ENCODE data around the gene ISY1.
"Not testable (repeated sequence)": the region's sequence is repeated elsewhere in the genome, so short reads cannot be mapped to it uniquely, and the experiment has no call there.

The ISY1 gene

DNA sequence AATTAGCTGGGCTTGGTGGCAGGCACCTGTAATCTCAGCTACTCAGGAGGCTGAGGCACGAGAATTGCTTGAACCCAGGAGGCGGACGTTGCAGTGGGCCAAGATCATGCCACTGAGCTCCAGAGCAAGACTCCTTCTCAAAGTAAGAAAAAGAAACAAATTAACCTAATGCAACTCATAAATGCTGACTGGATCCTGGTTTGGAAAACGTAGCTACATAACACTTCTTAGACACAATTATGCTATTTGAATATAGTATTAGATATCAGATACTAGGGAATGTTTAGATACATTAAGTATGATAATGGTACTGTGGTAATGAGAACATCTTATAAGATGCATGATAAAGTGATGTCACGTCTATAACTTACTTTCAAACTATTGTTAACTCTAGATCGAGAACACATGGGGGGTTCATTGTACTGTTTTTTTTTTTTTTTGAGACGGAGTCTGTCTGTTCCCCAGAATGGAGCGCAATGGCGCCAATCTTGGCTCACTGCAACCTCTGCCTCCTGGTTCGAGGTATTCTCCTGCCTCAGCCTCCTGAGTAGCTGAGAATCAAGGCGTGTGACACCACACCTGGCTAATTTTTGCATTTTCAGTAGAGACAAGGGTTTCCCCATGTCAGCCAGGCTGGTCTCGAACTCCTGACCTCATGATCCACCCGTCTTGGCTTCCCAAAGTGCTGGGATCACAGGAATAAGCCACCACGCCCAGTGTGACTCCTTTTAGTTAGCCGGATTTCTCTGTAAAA, 5.9 kb upstream of the ISY1 start:
- DNase-seq: no peak

DNA sequence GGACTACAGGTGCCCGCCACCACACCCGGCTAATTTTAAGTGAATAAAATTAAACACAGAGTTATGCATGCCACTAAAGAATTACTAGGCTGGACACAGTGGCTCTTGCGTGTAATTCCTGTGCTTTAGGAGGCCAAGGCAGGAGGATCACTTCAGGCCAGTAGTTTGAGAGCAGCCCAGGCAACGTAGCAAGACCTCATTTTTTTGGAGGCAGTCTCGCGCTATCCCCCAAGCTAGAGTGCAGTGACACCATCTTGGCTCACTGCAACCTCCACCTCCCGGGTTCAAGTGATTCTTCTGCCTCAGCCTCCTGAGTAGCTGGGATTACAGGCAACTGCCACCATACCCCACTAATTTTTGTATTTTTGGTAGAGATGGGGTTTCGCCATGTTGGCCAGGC, 4.7 kb upstream of the ISY1 start:
- DNase-seq: not testable (repeated sequence)

DNA sequence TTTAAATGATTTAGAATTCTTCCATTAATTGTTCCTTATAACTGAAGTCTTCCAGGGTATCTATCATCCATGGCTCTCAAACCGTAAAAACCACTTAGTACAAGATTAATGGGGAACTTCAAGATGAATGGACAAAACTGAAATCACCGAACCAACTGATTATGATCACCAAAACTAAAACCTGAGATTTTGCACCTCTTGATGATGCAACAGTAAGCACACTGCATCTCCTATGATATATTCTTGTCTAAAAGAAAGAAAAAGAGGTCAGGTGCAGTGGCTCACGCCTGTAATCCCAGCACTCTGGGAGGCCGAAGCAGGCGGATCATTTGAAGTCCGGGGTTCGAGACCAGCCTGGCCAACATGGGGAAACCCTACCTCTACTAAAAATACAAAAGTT, 3.6 kb upstream of the ISY1 start:
- DNase-seq: no peak

DNA sequence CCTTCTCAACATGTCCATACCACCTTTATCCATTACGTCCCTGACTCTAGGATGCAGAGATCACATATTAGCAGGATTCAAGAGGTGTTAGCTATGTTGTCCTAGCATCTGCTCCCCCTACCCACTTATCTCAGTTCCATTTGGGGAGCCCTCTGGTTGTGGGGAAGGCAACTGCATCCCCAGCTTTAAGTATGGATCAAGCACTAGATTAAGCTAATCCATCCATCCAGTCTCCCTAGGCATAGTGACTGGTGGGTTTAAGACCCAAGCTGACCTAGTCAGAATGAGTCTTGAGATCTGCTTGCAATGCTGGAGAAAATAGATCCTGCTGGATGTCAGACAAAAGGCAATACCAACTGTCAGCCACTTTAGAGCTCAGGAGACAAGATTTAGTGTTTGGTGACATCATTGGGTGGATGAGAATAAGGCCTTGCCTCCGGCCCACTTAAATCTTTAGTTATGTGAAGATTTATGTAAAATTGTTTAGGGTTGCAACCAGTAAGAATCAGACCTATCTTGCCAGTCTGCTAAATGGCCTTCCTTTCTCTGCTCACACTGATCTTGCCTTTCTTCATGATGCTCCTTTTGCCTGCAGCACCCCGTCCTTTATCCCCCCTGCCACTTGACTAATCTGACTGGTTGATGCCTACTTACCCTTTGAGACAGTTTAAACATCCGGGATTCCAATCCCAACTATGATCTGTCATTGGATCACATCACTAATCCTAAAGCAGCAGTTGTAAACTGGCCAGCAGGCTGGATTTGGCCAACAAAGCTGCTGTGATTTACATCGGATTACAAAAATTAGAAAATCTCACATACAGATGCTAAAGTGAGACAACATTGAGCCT, 2.1 kb upstream of the ISY1 start:
- no peak for DNase-seq

DNA sequence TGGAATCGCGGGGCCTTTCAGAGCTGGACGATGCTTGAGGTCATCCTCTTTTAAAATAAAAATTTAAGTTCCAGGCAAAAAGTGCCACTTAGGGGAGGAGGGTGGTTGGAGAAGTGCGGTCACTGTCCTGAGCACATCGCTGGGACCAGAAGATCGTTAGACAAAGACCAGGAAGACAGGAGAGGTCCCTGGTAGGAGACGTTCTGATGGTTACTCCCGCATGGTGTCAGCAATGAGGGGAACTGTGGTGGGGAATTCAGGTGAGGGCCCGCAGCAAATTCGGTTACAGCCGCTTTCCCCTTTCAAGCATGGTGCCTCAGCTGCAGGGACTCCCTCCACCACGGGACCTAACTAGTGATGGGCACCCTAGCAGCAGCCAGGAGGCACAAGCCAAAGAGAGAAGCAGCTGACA, 1.0 kb upstream of the ISY1 start:
- DNase-seq: peak; percentile 38

DNA sequence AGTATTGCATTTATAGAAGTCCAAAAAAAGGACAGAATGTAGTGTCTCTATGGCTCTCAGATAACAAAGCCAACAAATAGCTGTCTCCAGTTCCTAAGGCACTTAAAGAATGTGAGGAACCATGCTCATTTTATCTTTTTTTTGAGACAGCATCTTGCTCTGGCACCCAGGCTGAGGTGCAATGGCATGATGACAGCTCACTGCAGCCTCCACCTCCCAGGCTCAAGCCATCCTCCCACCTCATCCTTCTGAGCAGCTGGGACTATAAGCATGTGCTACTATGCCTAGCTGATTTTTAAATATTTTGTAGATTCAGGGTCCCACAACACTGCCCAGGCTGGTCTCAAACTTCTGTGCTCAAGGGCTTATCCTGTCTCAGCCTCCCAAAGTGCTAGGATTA, 16.1 kb downstream of the ISY1 start:
- DNase-seq: no peak

DNA sequence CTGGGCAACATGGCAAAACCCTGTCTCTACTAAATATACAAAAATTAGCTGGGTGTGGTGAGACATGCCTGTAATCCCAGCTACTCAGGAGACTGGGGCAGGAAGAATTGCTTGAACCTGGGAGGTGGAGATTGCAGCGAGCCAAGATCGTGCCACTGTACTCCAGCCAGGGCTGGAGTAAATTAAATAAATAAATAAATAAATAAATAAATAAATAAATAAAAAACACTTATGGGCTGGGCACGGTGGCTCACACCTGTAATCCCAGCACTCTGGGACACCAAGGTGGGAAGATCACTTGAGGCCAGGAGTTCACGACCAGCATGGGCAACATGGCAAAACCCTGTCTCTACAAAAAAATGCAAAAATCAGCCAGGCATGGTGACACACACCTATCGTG, 19.9 kb downstream of the ISY1 start:
- not testable (repeated sequence) for DNase-seq

DNA sequence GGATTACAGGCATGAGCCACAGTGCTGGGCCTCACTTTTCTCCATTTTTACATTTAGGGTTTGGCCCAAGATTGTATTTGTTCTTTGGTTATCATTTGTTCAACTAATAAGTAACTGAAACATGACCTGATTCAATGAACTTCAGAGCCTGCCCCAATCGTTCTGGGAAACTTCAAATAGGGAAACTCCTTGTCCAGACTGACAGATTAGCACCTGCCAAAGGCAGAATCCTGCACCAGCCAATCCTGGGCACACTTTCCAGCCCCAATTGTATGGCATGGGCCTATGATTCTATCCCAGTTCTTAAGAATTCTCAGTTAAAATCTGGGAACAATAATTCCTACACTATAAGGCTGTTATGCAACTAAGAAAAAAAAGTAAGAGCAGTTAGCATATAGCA, 21.0 kb downstream of the ISY1 start:
- DNase-seq: no peak

DNA sequence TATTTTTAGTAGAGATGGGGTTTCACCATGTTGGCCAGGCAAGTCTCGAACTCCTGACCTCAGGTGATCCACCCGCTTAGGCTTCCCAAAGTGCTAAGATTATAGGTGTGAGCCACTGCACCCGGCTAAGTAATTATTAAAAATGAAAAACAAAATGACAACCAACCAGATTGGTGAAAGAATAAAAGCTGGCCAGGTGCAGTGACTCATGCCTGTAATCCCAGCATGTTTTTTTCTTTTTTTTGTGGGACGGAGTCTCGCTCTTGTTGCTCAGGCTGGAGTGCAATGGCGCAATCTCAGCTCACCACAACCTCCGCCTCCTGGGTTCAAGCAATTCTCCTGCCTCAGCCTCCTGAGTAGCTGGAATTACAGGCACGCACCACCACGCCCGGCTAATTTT, 24.6 kb downstream of the ISY1 start:
- not testable (repeated sequence) for DNase-seq

DNA sequence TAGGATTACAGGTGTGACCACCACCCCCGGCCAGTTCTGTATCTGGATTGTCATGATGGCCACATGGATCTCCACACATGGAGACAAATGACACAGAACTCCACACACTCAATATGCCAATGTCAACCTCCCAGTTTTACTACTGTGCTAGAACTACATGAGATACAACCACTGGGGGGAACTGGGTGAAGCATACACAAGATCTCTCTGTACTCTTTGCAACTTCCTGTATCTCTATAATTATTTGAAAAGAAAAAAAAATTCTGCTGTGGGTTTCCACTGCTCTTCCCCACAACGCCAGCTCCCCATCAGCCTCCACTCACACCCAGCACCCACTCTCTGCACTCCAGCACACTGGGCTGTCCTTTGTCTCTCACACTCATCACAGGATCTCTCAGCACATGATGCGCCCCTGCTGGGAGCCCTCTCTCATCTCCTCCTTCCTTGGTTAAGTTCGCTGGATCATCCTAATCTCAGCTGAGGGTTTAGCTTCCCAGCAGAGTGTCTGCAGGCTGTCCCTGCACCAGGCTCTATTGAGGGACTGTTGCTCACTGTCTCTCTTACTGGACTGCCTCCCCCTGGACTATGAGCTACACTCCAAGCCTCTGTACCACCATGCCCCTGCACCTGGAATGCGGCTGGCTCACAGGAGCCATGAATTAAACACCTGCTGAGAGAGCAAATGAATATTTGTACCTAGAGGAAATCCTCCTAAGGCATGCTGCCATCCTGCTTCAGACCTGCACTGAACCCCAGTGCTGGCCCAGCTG, 28.6 kb downstream of the ISY1 start:
- no peak for DNase-seq

DNA sequence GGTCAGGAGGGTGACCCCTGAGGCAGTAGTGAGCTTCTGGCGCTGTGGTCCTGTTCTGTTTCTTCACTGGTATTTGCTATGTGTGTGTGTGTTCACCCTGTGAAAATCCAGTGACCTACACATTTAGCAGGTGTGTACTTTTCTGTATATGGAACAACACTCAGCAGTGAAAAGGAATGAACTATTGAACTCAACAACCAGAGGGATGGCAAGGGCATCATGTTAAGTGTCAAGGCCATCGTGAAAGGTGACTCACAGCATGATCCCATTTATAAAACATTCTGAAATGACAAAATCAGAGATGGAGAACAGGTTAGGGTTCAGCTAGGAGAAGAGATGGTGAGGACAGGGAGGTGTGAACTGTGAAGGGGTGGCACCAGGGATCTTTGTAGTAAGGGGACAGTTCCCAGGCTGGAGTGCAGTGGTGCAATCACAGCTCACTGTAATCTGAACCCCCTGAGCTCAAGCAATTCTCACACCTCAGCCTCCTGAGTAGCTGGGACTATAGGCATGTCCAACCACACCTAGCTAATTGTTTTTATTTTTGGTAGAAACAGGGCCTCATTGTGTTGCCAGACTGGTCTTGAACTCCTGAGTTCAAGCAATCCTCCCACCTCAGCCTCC, 29.3 kb downstream of the ISY1 start:
- no peak for DNase-seq

DNA sequence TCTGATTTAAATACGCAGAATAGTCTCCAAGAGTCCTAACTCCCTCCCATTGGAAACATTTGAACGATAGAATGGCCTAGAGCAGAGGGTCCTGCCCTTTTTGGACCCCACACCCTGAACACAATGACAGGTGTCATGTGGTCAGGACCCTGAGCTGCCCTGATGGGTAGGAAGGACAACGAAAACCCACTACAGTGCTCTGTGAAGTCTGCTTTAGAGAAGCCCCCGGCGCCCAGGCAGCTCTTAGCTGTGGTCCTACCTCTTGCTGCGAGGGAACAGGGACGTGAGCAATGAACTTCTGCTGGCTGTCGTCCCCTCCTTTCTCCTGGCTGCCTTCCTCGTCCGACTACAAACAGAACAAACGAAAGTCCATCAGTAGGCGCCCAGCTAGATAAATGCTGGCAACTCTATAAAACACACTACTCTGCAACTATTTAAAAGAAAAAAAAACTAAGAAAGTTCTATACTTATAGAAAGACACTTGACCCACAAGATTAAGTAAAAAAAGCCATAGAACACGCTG, 30.5 kb downstream of the ISY1 start:
- no peak for DNase-seq

DNA sequence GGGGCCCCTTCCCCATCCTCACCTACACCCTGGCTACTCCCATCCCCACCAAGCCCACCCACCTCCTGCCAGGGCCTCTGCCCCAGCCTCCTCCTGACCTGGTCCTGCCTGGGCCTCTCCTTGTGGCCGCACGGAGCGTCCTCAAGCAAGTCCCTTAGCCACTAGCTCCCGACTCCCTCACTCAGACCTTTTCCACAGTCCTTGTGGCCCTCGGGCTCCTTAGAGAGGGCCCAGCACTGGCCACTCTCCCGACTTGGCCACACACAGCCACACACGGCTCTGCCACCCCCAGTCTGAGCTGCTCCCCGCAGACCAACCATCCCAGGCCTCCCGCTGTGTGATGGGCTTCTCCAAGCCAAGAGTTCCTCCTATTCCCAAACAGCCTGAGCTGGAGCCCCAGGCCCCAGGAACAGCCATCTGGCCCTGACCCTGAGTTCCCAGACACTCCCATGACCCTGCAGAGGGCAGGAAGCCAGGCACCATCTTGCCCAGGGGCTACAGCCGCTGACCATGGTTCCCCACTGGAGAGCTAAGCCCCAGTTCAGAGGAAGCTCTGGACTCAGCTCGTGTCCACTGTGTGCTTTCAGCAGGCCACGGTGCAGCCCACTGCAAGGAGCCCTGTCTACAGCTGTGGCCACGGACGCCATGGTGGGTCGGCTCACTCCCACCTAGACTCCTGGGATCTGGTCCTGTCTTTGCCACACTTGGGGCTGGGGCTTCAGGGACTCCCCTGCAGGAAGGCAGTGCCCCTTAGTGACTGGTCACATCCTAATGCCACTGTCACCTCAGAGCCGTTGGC, 32.3 kb downstream of the ISY1 start:
- no peak for DNase-seq

DNA sequence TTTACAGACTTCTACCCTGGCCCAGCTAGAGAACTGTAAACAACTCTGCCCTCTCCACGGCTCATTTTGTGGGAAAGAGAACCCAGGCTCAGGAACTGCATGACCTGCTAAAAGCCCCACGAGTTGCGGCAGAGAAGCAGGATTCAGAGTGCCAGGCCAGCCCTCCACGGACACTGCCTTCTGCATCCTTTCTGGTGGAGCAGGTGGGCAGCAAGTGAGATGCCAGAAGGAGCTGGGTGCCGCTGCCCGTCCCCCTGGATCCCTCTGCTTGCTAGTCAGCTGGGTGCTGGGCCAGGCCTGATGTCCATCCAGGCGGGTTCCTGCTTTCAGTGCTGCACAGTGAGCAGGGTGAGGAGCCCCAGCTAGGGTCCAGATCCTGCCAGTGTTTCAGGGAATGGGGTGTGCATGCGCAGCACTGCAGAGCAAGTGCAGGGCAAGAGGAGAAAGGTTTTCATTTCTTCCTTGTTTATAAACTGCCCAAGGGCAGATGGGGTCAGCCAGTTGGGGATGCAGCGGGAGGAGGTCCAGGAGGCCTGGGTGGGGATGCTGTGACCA, 34.1 kb downstream of the ISY1 start:
- no peak for DNase-seq

DNA sequence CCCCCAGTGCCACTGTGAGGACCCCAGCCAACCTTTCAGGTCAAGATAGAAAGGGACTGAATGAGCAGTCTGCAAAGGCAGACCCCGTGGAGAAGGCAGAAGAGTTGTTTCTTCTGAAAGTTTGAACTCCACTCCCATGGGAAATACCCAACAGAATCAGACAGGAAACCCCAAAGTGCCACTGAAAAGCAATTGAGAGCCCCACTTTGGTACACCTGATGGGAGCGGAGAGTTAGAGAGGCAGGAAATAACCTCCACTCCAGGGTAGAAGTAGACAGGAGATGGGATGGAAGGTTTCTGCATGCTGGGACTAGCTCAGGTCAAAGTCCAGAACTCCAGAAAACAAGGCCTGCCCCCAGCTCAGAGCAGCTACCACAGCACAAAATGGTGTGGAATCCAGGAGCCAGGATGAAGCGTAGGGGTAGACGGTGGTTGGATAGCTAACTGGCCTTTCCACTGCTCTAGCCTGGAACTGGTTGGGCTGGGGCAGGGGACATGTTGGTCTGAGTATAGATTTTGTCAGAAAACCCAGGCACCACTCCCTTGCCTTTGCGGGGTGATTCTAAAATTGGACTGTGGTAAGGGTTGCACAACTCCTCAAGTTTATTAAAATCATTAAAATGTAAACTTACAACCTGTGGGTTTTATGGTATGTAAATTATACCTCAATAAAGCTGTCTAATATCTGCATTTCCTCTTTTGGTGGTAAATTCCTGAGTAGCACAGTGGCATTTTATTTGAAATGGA, 37.4 kb downstream of the ISY1 start:
- peak; percentile 46 for DNase-seq

DNA sequence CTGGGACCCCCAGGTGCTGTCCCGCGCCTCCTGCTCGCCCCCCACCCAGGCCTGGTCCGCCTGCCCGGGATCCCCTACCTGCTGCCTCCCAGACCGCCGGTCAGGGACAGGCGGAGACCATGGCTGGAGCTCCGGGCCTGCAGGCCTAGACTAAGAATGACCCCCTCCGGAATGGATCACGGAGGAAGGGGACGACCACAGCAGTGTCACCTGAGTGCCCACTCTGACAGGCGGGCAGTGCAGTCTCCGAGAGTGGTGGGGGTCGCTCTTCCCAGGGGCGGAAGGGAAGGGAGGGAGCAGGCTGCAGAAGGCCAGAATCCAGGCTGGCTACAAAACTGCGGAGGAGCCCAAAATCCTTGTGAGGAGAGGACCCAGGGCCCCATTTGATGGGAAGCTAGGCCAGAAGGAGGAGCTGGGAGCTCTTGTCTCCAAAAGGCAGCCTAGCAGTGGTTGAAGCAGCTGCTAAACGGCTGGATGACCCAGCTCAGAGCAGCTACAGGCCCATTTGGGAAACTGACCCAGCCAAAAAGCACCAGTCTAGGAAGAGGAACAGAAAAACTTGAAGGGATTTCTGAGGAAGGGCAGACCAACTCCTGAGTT, 38.4 kb downstream of the ISY1 start:
- DNase-seq: peak; percentile 22

DNA sequence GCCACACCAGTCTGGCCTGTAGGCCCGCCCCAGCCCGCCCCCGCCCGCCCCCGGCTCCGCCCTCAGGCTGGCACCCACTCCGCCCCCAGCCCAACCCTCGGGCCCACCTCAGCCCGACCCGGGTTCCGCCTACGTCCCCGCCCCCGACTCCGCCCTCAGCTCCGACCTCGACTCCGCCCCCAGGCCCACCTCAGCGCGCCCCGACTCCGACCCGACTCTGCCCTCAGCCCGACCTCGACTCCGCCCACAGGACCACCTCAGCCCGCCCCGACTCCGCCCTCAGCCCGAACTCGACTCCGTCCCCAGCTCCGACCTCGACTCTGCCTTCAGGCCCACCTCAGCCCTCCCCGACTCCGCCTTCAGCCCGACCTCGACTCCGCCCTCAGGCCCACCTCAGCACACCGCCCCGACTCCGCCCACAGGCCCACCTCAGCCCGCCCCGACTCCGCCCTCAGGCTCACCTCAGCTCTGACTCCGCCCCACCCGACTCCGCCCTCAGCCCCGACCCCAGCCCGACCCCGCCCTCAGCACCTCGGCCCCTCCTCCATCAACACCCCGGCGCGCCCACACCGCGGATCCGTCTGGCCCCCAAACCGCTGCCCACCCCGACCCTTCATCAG, 39.0 kb downstream of the ISY1 start, which contains the start of gene RAB43:
TSS of gene RAB43 (minus strand) at position 13 of the 620 bp plus-strand sequence. CDS start 315 bp downstream, outside the sequence.
- peak; percentile 92 for DNase-seq

DNA sequence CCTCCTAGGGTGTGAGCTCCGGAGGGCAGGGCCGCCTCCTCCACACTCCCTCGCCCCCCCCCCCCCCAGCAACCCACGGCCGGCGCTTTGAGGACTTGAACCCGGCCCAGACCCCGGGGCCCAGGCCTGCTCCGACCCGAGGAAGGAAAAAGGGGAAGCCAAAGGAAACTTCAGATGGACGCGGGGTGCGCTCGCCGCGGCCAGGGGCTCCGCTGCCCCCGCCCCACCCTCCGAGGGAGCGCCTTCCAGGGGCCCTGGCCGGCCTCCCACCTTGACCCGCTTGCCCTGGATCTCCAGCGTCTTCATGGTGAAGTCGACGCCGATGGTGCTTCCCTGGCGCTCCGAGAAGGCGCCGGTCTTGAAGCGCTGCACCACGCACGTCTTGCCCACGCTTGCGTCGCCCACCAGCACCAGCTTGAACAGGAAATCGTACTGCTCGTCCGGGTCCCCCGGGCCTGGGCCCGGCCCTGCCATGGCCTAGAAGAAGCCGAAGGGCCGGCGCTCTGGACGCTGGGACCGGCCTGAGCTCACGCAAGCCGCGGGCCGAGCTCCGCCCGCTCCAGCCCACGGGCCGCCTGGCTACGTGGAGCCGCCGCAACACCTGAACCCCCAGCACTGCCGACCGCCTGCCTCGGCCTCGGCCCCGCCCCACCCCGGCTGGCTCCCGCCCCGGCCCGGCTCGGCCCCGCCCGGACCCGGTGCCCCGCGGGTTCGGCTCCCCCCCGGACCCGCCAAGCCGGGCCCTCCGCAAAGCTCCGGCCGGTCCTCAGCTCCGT, 39.7 kb downstream of the ISY1 start:
- DNase-seq: no peak
